ENCODE data around the gene ENO4. TPM values are rescaled to one million over a fixed set of nuclear protein-coding genes. Genes with fewer than 3 reads are reported as not detected.

Gene ENO4
- total and polyA plus RNA-seq, 2 experiments from 2014 or later = 0.24 to 0.44 TPM

GRCh38 chr10:116888380-116889055 lies 39.2 kb downstream of the ENO4 start:
- Histone ChIP-seq H3K9me2 (ENCODE audit: insufficient read depth) (peaks cover 8% of the 10 kb centered on the region; the same call in 1 of the 2 replicates), H3K4me1 (ENCODE audit: insufficient read depth) (peaks cover 21% of the 10 kb centered on the region), H3K36me3 (ENCODE audit: insufficient read depth) (no peaks in the 10 kb centered on the region), H3F3A (replicated peaks; ENCODE audit: low read depth) (no peaks in the 10 kb centered on the region), H4K20me1 (replicated peaks; ENCODE audit: insufficient read depth) (no peaks in the 10 kb centered on the region), H2AFZ (no peak overlapping the region), H3K79me2 (replicated peaks; ENCODE audit: insufficient read depth) (no peaks in the 10 kb centered on the region), H3K27me3 (ENCODE audit: insufficient read depth) (no peaks in the 10 kb centered on the region), H3K4me2 (no peak overlapping the region), H3K4me3 (no peak overlapping the region), H3K27ac (ENCODE audit: low read depth) (no peak overlapping the region)
- no peaks in the 10 kb centered on the region for H3K36me3 Mint-ChIP-seq (ENCODE audit: low read depth)
- H3K9me3 Mint-ChIP-seq = no peaks in the 10 kb centered on the region
- ATAC-seq (peak; percentile 80), DNase-seq (ENCODE audit: low spot score) (peak; percentile 63)
- H3K27me3 Mint-ChIP-seq (ENCODE audit: insufficient read depth, low read depth, poor library complexity) = no peaks in the 10 kb centered on the region
- no peak overlapping the region for H3K4me3 Mint-ChIP-seq
- peak overlapping the region; percentile 71 for H3K27ac Mint-ChIP-seq
- TF ChIP-seq EZH2phosphoT487 (IDR thresholded peaks at IDR 0.05; ENCODE audit: unreplicated experiment) (no peak), ETS1 (IDR thresholded peaks at IDR 0.05) (no peak), EZH2 (IDR thresholded peaks at IDR 0.05; ENCODE audit: low read depth, unreplicated experiment) (no peak), NANOG (IDR thresholded peaks at IDR 0.05; ENCODE audit: borderline replicate concordance) (no peak), REST (IDR thresholded peaks at IDR 0.05; ENCODE audit: unreplicated experiment) (no peak), CREB1 (CRISPR knock-in tag; IDR thresholded peaks at IDR 0.05; ENCODE audit: low read depth) (no peak), POLR2AphosphoS5 (IDR thresholded peaks at IDR 0.05; ENCODE audit: low read depth) (no peak)
- peaks cover 27% of the 10 kb centered on the region for H3K4me1 Mint-ChIP-seq

- no peaks in the 10 kb centered on the region for H3K27me3 Mint-ChIP-seq (ENCODE audit: insufficient read depth, low read depth, poor library complexity)
- DNase-seq (ENCODE audit: low spot score) (no peak), ATAC-seq (no peak)
- Histone ChIP-seq H4K20me1 (replicated peaks; ENCODE audit: insufficient read depth) (no peaks in the 10 kb centered on the region), H3K4me1 (ENCODE audit: insufficient read depth) (peaks cover 22% of the 10 kb centered on the region), H3K36me3 (ENCODE audit: insufficient read depth) (no peaks in the 10 kb centered on the region), H3K4me3 (no peak overlapping the region), H3K27me3 (ENCODE audit: insufficient read depth) (no peaks in the 10 kb centered on the region), H3K9me2 (ENCODE audit: insufficient read depth) (peaks cover 8% of the 10 kb centered on the region; the same call in 1 of the 2 replicates), H3K27ac (ENCODE audit: low read depth) (no peak overlapping the region), H3K4me2 (no peak overlapping the region), H2AFZ (no peak overlapping the region), H3K79me2 (replicated peaks; ENCODE audit: insufficient read depth) (no peaks in the 10 kb centered on the region), H3F3A (replicated peaks; ENCODE audit: low read depth) (no peaks in the 10 kb centered on the region)
- no peak overlapping the region for H3K4me3 Mint-ChIP-seq
- peaks cover 33% of the 10 kb centered on the region for H3K4me1 Mint-ChIP-seq
- TF ChIP-seq ZNF114 (CRISPR knock-in tag; IDR thresholded peaks at IDR 0.05) (no peak), REST (IDR thresholded peaks at IDR 0.05; ENCODE audit: unreplicated experiment) (no peak), CTCF (conservative IDR thresholded peaks at IDR 0.05; ENCODE audit: low read depth in 2 of 2) (no peak)
- no peaks in the 10 kb centered on the region for H3K36me3 Mint-ChIP-seq (ENCODE audit: low read depth)
- 0 out of 2 replicates have a peak overlapping the region, but pooled peaks have one; percentile 8 for H3K27ac Mint-ChIP-seq
- H3K9me3 Mint-ChIP-seq = no peaks in the 10 kb centered on the region
Measured at GRCh38 chr10:116889066-116889465, 39.8 kb downstream of the ENO4 start.
